Hepatocyte (in vitro differentiated cells): ENCODE data around the gene PUS7.

Experiments used
- CTCF ChIP-seq: fragments of 200-600 bp; sonication (generic); IDR thresholded peaks from 2 replicates; pipeline ENCODE4 v1.5.1; 2016; ENCODE audit warnings: antibody characterized with exemption, mild to moderate bottlenecking; ENCODE audit not compliant: poor library complexity
- EZH2 ChIP-seq: fragments of 200-600 bp; sonication (generic); IDR thresholded peaks from 2 replicates; pipeline ENCODE4 v1.6.1; 2016; ENCODE audit warnings: antibody characterized with exemption, mild to moderate bottlenecking, borderline replicate concordance
- EZH2phosphoT487 ChIP-seq: fragments of 200-600 bp; sonication (generic); IDR thresholded peaks from one replicate; pipeline ENCODE4 v1.6.1; 2018; ENCODE audit warnings: antibody characterized with exemption, mild to moderate bottlenecking, low read depth, moderate library complexity; ENCODE audit not compliant: unreplicated experiment, severe bottlenecking

GRCh38 chr7:105477908-105478307, 44.2 kb downstream of the PUS7 start:
- TF ChIP-seq CTCF, result no peak
- TF ChIP-seq EZH2, result no peak
- TF ChIP-seq EZH2phosphoT487, result no peak
